Measurements from ENCODE around the gene ABCD4.

Gene ABCD4

GRCh38 chr14:74302634-74303569 lies at the start of gene ABCD4:
TSS of gene ABCD4 (minus strand) at chr14:74302934. CDS start at chr14:74302912, 22 bp downstream.
- H3K4me1 ChIP-seq (ENCODE audit: control insufficient read depth, insufficient read depth, low read length), result no peaks in the 10 kb centered on the region
- H3K9me3 ChIP-seq (ENCODE audit: control insufficient read depth, insufficient read depth, low read depth, low read length), result no peaks in the 10 kb centered on the region
- H3K4me3 ChIP-seq (ENCODE audit: low read depth, low read length), result peak within 1 kb of the TSS; percentile 92
- ChIA-PET CTCF (interaction anchor here (0.5 to 1.6 kb wide), 13 partner anchors 9 to 310 kb away, joined by 3 to 7 read pairs (median 3); no protein-coding TSS in a partner anchor), POLR2A (interaction anchor here (0.8 to 1.5 kb wide), 9 partner anchors 9 to 461 kb away, joined by 3 to 7 read pairs (median 4); partner anchors contain the start of genes ISCA2 and NPC2)
- peaks cover 17 to 25% of the 10 kb centered on the region in 2 experiments; a peak in 2 of 3 replicates for H3K36me3 ChIP-seq (ENCODE audit: control insufficient read depth in 2 of 2, insufficient read depth in 1 of 2, low read length in 2 of 2)
- H3K27ac ChIP-seq (ENCODE audit: extremely low read depth, low read depth, low read length), result peak within 1 kb of the TSS; percentile 68
- peak; percentile 81 for TF ChIP-seq ZNF501 (tag by site-specific recombination; IDR thresholded peaks at IDR 0.05)
- peak; percentile 66 for TF ChIP-seq GLIS2 (tag by site-specific recombination; IDR thresholded peaks at IDR 0.05)
- TF ChIP-seq ZNF610 (tag by site-specific recombination; IDR thresholded peaks at IDR 0.05; ENCODE audit: borderline replicate concordance), result 0 out of 2 replicates have a peak, but pooled peaks have one; percentile 55
- peak; percentile 58 for TF ChIP-seq ZNF335 (tag by site-specific recombination; conservative IDR thresholded peaks at IDR 0.05)
- TF ChIP-seq ZNF37A (tag by site-specific recombination; IDR thresholded peaks at IDR 0.05), result no peak
- TF ChIP-seq ZNF660 (tag by site-specific recombination; IDR thresholded peaks at IDR 0.05), result peak; percentile 75
- TF ChIP-seq ZSCAN5A (tag by site-specific recombination; IDR thresholded peaks at IDR 0.05), result no peak
- TF ChIP-seq ZBTB10 (tag by site-specific recombination; IDR thresholded peaks at IDR 0.05), result peak; percentile 48; the same call in 1 of the 2 replicates
- TF ChIP-seq CTCF (tag by site-specific recombination; IDR thresholded peaks at IDR 0.05), result peak; percentile 55; the same call in 1 of the 2 replicates
- TF ChIP-seq YY2 (tag by site-specific recombination; IDR thresholded peaks at IDR 0.05), result 0 out of 2 replicates have a peak, but pooled peaks have one; percentile 37
- peak; percentile 50; the same call in 1 of the 2 replicates for TF ChIP-seq KLF17 (tag by site-specific recombination; IDR thresholded peaks at IDR 0.05)
- TF ChIP-seq ZNF202 (tag by site-specific recombination; IDR thresholded peaks at IDR 0.05; ENCODE audit: borderline replicate concordance), result no peak
- peak; percentile 56; the same call in 1 of the 2 replicates for TF ChIP-seq KLF1 (tag by site-specific recombination; IDR thresholded peaks at IDR 0.05)
- peak; percentile 61 for TF ChIP-seq ZBTB8A (tag by site-specific recombination; IDR thresholded peaks at IDR 0.05)
- no peak for TF ChIP-seq ZNF626 (tag by site-specific recombination; IDR thresholded peaks at IDR 0.05)
- TF ChIP-seq ELK4 (IDR thresholded peaks at IDR 0.05; ENCODE audit: borderline replicate concordance, low read depth, low read length), result no peak
- TF ChIP-seq ZEB2 (tag by site-specific recombination; IDR thresholded peaks at IDR 0.05), result peak; percentile 54; the same call in 1 of the 2 replicates
- TF ChIP-seq EGR2 (tag by site-specific recombination; IDR thresholded peaks at IDR 0.05; ENCODE audit: low read depth), result no peak
- TF ChIP-seq ZFP69B (tag by site-specific recombination; IDR thresholded peaks at IDR 0.05), result no peak
- TF ChIP-seq ZNF23 (tag by site-specific recombination; IDR thresholded peaks at IDR 0.05; ENCODE audit: borderline replicate concordance), result no peak
- TF ChIP-seq OVOL3 (tag by site-specific recombination; IDR thresholded peaks at IDR 0.05), result 0 out of 2 replicates have a peak, but pooled peaks have one; percentile 16
- no peak for TF ChIP-seq MEIS1 (CRISPR knock-in tag; IDR thresholded peaks at IDR 0.05; ENCODE audit: borderline replicate concordance)
- TF ChIP-seq BCL11B (tag by site-specific recombination; IDR thresholded peaks at IDR 0.05; ENCODE audit: low read depth), result no peak
- TF ChIP-seq ZNF585B (tag by site-specific recombination; IDR thresholded peaks at IDR 0.05), result no peak
- TF ChIP-seq HOXA7 (CRISPR knock-in tag; IDR thresholded peaks at IDR 0.05; ENCODE audit: borderline replicate concordance), result no peak
- TF ChIP-seq ZNF394 (tag by site-specific recombination; IDR thresholded peaks at IDR 0.05; ENCODE audit: borderline replicate concordance), result 0 out of 2 replicates have a peak, but pooled peaks have one; percentile 23

All from HEK293 (cell line).